Neural progenitor cell (in vitro differentiated cells): Measurements from ENCODE around the gene SYT15B. TPM values are rescaled to one million over a fixed set of nuclear protein-coding genes. Genes with fewer than 3 reads are reported as not detected.
"Not testable (repeated sequence)": the region's sequence is repeated elsewhere in the genome, so short reads cannot be mapped to it uniquely, and the experiment has no call there.

ENCODE experiments used
- DNase-seq: peaks from one replicate; pipeline ENCODE4 v3.0.0-alpha.2; 2016; ENCODE audit warnings: low spot score
- H2AFZ ChIP-seq: fragments of 200-600 bp; sonication (generic); replicated peaks from 2 replicates; pipeline ENCODE4 v1.6.1; 2016; ENCODE audit warnings: antibody characterized with exemption
- H3F3A ChIP-seq: fragments of 200-600 bp; sonication (generic); 2 replicates; pipeline ENCODE4 v1.6.1; 2016; ENCODE audit warnings: antibody characterized with exemption, low read depth
- H3K27ac ChIP-seq: fragments of 200-600 bp; sonication (generic); 2 replicates; pipeline ENCODE4 v1.5.1; 2016; ENCODE audit warnings: mild to moderate bottlenecking
- H3K27me3 ChIP-seq: fragments of 200-600 bp; sonication (generic); 2 replicates; pipeline ENCODE4 v1.6.1; 2016; ENCODE audit warnings: mild to moderate bottlenecking, moderate library complexity
- H3K36me3 ChIP-seq: fragments of 200-600 bp; sonication (generic); 2 replicates; pipeline ENCODE4 v1.5.1; 2016
- H3K4me1 ChIP-seq: fragments of 200-600 bp; sonication (generic); 2 replicates; pipeline ENCODE4 v1.6.1; 2016; ENCODE audit warnings: mixed run types
- H3K4me2 ChIP-seq: fragments of 200-600 bp; sonication (generic); 2 replicates; pipeline ENCODE4 v1.6.1; 2016
- H3K4me3 ChIP-seq: fragments of 200-600 bp; sonication (generic); 2 replicates; pipeline ENCODE4 v1.5.1; 2016
- H3K79me2 ChIP-seq: fragments of 200-600 bp; sonication (generic); 2 replicates; pipeline ENCODE4 v1.6.1; 2016; ENCODE audit warnings: low read depth
- H3K9ac ChIP-seq: fragments of 200-600 bp; sonication (generic); 2 replicates; pipeline ENCODE4 v1.6.1; 2016
- H3K9me3 ChIP-seq: fragments of 200-600 bp; sonication (generic); 2 replicates; pipeline ENCODE4 v1.5.1; 2016; ENCODE audit warnings: low read depth
- H4K20me1 ChIP-seq: fragments of 200-600 bp; sonication (generic); 2 replicates; pipeline ENCODE4 v1.6.1; 2016; ENCODE audit warnings: low read depth
- H3K27ac Mint-ChIP-seq: 3 replicates; pipeline ENCODE4 v1.8.0; 2021; ENCODE audit warnings: mixed read lengths
- H3K27me3 Mint-ChIP-seq: 2 replicates; pipeline ENCODE4 v1.8.0; 2022; ENCODE audit warnings: low read depth, mild to moderate bottlenecking, inconsistent platforms, moderate library complexity, mixed read lengths; ENCODE audit not compliant: insufficient read depth
- H3K36me3 Mint-ChIP-seq: 3 replicates; pipeline ENCODE4 v1.8.0; 2021; ENCODE audit warnings: mixed read lengths
- H3K4me1 Mint-ChIP-seq: 3 replicates; pipeline ENCODE4 v1.8.0; 2021; ENCODE audit warnings: mixed read lengths
- H3K4me3 Mint-ChIP-seq: 3 replicates; pipeline ENCODE4 v1.8.0; 2021; ENCODE audit warnings: mild to moderate bottlenecking, moderate library complexity, mixed read lengths
- H3K9me3 Mint-ChIP-seq: 3 replicates; pipeline ENCODE4 v1.8.0; 2020; ENCODE audit warnings: mixed read lengths
- total RNA-seq: library from RNA; depleted of rRNA; stranded (reverse); fragments of >200 nt; gene quantifications from 2 replicates; pipeline ENCODE4 v1.2.3, GENCODE V29; 2015; ENCODE audit warnings: low replicate concordance

The SYT15B gene
- total RNA-seq, 1 donor from 2014 or later: not detected

- not testable (repeated sequence) for H3K4me1 Mint-ChIP-seq, H3K79me2 ChIP-seq, H3K9me3 Mint-ChIP-seq, H3K27me3 ChIP-seq, H3K4me1 ChIP-seq, H3K4me3 Mint-ChIP-seq, H3K4me2 ChIP-seq, H3K36me3 Mint-ChIP-seq, H3K36me3 ChIP-seq, H3K9me3 ChIP-seq, DNase-seq, H4K20me1 ChIP-seq, H3K27ac ChIP-seq, H2AFZ ChIP-seq, H3F3A ChIP-seq, H3K4me3 ChIP-seq, H3K9ac ChIP-seq, H3K27me3 Mint-ChIP-seq, H3K27ac Mint-ChIP-seq
These were observed 40.0 kb downstream of the SYT15B start for GRCh38 chr10:47723362-47723761.

GRCh38 chr10:47717011-47717769 is 46.2 kb downstream of the SYT15B start:
- H4K20me1 ChIP-seq, H3K4me1 ChIP-seq, H2AFZ ChIP-seq, H3K4me1 Mint-ChIP-seq, H3K27me3 ChIP-seq, DNase-seq, H3K9me3 Mint-ChIP-seq, H3K27ac Mint-ChIP-seq, H3K27me3 Mint-ChIP-seq, H3K9ac ChIP-seq, H3K36me3 ChIP-seq, H3K79me2 ChIP-seq, H3K4me3 Mint-ChIP-seq, H3K4me2 ChIP-seq, H3K36me3 Mint-ChIP-seq, H3K27ac ChIP-seq, H3F3A ChIP-seq, H3K9me3 ChIP-seq, H3K4me3 ChIP-seq: not testable (repeated sequence)

Other genes with a start within 250 kb of the SYT15B start
- 11.5 and 12.7 TPM in 2 replicates for gene AGAP9, start 240.0 kb downstream of the SYT15B start, total RNA-seq
- gene NPY4R2, start 155.1 kb upstream of the SYT15B start, total RNA-seq: not detected in 2 replicates
- gene FAM25C, start 236.2 kb upstream of the SYT15B start, total RNA-seq: not detected in 2 replicates